HuH-7.5 (cell line): ENCODE data around the gene CHST8.
"Not testable (repeated sequence)": the region's sequence is repeated elsewhere in the genome, so short reads cannot be mapped to it uniquely, and the experiment has no call there.

Experiments used
- DNase-seq: peaks from one replicate; pipeline ENCODE4 v3.0.0; 2011; ENCODE audit warnings: low spot score

CHST8 gene

GRCh38 chr19:33621811-33622504 is at the start of gene CHST8:
Gene CHST8 (plus strand): TSS chr19:33621953. CDS start chr19:33689262, 67,309 bp downstream.
- DNase-seq: no peak

- no peak for DNase-seq
These were observed 48.8 kb upstream of the CHST8 start for GRCh38 chr19:33572929-33573328.

- no peak for DNase-seq
These were observed 46.9 kb upstream of the CHST8 start for GRCh38 chr19:33574824-33575223.

GRCh38 chr19:33578697-33579096 is 43.1 kb upstream of the CHST8 start:
- no peak for DNase-seq

- peak; percentile 41 for DNase-seq
These were observed 41.6 kb upstream of the CHST8 start for GRCh38 chr19:33580026-33580644.

- DNase-seq: no peak
These were observed 41.1 kb upstream of the CHST8 start for GRCh38 chr19:33580645-33581037.

GRCh38 chr19:33582914-33583313 is 38.8 kb upstream of the CHST8 start:
- no peak for DNase-seq

- no peak for DNase-seq
These were observed 34.6 kb upstream of the CHST8 start for GRCh38 chr19:33587150-33587549.

GRCh38 chr19:33590224-33590623 is 31.5 kb upstream of the CHST8 start:
- no peak for DNase-seq

- no peak for DNase-seq
These were observed 26.0 kb upstream of the CHST8 start for GRCh38 chr19:33595783-33596182.

- DNase-seq: no peak
These were observed 20.2 kb upstream of the CHST8 start for GRCh38 chr19:33601583-33601982.

GRCh38 chr19:33602576-33603204 is 19.1 kb upstream of the CHST8 start:
- no peak for DNase-seq

- DNase-seq: no peak
These were observed 18.4 kb upstream of the CHST8 start for GRCh38 chr19:33603377-33603776.

GRCh38 chr19:33604651-33605050 is 17.1 kb upstream of the CHST8 start:
- DNase-seq: no peak

GRCh38 chr19:33605803-33606295 is 15.9 kb upstream of the CHST8 start:
- not testable (repeated sequence) for DNase-seq

GRCh38 chr19:33606556-33606955 is 15.2 kb upstream of the CHST8 start:
- no peak for DNase-seq

- DNase-seq: no peak
These were observed 12.4 kb upstream of the CHST8 start for GRCh38 chr19:33609353-33609752.

GRCh38 chr19:33610588-33610987 is 11.2 kb upstream of the CHST8 start:
- no peak for DNase-seq

GRCh38 chr19:33612928-33613619 is 8.7 kb upstream of the CHST8 start:
- no peak for DNase-seq

GRCh38 chr19:33613620-33614000 is 8.1 kb upstream of the CHST8 start:
- DNase-seq: no peak

- no peak for DNase-seq
These were observed 5.4 kb upstream of the CHST8 start for GRCh38 chr19:33616346-33616745.

GRCh38 chr19:33616857-33617256 is 4.9 kb upstream of the CHST8 start:
- no peak for DNase-seq

GRCh38 chr19:33618363-33618762 is 3.4 kb upstream of the CHST8 start:
- not testable (repeated sequence) for DNase-seq
